Measurements from ENCODE around the gene BMP2K. TPM values are rescaled to one million over a fixed set of nuclear protein-coding genes. Genes with fewer than 3 reads are reported as not detected.
A peak's percentile ranks its signal among the peaks of the same experiment; 100 is the strongest.
"Not testable (repeated sequence)": the region's sequence is repeated elsewhere in the genome, so short reads cannot be mapped to it uniquely, and the experiment has no call there.

Gene BMP2K
- total and polyA plus RNA-seq, 5 experiments from 2014 or later, result 2.2 to 18.8 (median 4.1) TPM

DNA sequence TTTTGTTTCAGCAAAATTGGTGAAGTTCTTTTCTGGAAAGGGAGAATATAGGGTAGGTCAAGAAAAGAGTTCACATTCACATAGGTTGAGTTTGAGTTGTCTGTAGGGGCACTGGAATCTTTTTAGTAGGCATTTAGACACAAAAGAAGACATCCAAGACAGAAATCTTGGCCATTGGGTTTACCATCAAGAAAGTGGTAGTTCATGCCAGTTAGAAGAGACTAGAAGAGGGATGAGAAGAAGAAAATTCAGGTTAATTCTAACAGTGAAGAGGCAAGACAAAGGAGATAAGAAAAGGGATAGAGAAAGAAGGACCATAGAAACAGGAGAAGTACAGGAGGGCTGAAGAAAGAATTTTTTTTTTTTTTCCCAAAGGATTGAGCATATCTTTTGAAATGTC, 123.2 kb downstream of the BMP2K start:
- Mint-ChIP-seq H3K4me1 (no peaks in the 10 kb centered on the region), H3K27me3 (no peaks in the 10 kb centered on the region), H3K4me3 (no peak overlapping the region), H3K36me3 (peaks cover 4 to 16% (median 11%) of the 10 kb centered on the region in 3 donors), H3K27ac (no peak overlapping the region), H3K9me3 (peaks cover 0 to 2% (median 0%) of the 10 kb centered on the region in 9 donors)
- POLR2A ChIA-PET, result no interaction called here
- no peak for DNase-seq
- no peak for ATAC-seq

DNA sequence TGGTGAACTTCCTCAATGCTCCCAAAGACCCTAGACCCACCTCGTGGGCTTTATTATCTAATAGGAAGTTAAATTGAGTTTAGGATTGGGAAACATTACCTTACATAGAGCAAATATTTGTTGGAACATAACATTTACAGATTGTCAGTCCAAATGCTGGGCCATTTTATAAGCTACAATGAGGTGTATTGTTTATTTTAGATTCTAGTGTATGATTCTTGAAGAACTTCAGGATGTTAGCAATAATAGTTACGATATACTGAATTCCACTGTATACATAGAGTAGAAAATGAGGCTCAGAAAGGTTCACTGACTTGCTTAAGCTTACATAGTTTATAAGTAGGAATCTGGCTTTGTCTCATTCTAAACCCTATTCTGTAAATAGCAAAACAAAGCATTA, 125.7 kb downstream of the BMP2K start:
- no peak for ATAC-seq
- peaks cover 0 to 4% (median 3%) of the 10 kb centered on the region in 3 donors for H3K36me3 Mint-ChIP-seq
- POLR2A ChIA-PET, result no interaction called here
- H3K27ac Mint-ChIP-seq, result no peak overlapping the region
- no peaks in the 10 kb centered on the region for H3K27me3 Mint-ChIP-seq
- peaks cover 0 to 2% (median 0%) of the 10 kb centered on the region in 9 donors for H3K9me3 Mint-ChIP-seq
- no peaks in the 10 kb centered on the region for H3K4me1 Mint-ChIP-seq
- DNase-seq, result no peak
- no peak overlapping the region for H3K4me3 Mint-ChIP-seq

DNA sequence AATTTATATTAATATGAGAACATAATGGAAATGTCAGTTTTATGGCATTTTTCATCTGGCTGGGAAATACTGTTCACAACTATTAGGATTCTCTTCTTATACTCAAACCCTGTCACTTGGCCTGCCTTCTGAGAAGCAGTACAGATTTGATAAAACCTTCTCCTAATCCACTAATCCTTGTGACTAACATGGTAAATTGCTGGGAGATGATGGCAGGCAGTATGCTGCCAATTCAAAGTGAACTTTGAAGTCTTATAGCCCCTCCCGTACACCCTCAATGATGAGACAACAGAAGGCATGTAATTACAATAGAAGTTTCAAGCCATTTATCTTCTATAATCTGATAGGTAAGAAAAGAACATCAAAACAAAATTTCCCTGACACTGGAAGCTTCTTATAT, 126.1 kb downstream of the BMP2K start:
- peaks cover 0 to 2% (median 0%) of the 10 kb centered on the region in 9 donors for H3K9me3 Mint-ChIP-seq
- ATAC-seq (no peak), DNase-seq (no peak)
- POLR2A ChIA-PET, result no interaction called here
- no peaks in the 10 kb centered on the region for H3K27me3 Mint-ChIP-seq
- H3K4me3 Mint-ChIP-seq, result no peak overlapping the region
- no peak overlapping the region for H3K27ac Mint-ChIP-seq
- H3K4me1 Mint-ChIP-seq, result no peaks in the 10 kb centered on the region
- peaks cover 0 to 4% (median 3%) of the 10 kb centered on the region in 3 donors for H3K36me3 Mint-ChIP-seq

DNA sequence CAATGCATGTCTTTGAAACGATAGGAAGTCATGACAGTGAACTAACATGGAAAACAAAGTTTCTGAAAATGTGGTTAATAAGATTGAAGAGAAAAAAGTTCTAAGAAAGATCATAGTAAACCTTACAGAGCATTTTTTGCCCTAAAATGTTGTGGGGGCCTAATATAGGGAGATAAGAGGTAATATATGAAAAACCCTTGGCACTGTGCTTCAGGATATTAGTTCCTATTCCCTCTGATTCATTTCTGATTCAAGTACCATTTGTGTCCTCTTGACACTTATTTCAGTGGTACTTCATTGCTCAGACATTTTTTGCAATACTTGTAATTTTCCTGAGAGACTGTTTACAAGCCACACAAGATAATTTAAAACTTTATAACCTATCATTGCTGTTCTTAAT, 128.0 kb downstream of the BMP2K start:
- Mint-ChIP-seq H3K4me1 (no peaks in the 10 kb centered on the region), H3K4me3 (no peak overlapping the region), H3K36me3 (peaks cover 0 to 9% (median 3%) of the 10 kb centered on the region in 3 donors), H3K27me3 (no peaks in the 10 kb centered on the region), H3K27ac (peak overlapping the region in 2 of 10 donors; percentile 6 to 14), H3K9me3 (no peaks in the 10 kb centered on the region)
- POLR2A ChIA-PET, result no interaction called here
- DNase-seq, result no peak
- no peak for ATAC-seq

- DNase-seq (no peak), ATAC-seq (no peak)
- Mint-ChIP-seq H3K36me3 (peaks cover 8 to 22% (median 18%) of the 10 kb centered on the region in 3 donors), H3K27ac (no peak overlapping the region), H3K4me3 (no peak overlapping the region), H3K9me3 (no peaks in the 10 kb centered on the region), H3K4me1 (no peaks in the 10 kb centered on the region), H3K27me3 (no peaks in the 10 kb centered on the region)
- POLR2A ChIA-PET, result no interaction called here
Observed at GRCh38 chr4:78907638-78908037, 131.5 kb downstream of the BMP2K start.

DNA sequence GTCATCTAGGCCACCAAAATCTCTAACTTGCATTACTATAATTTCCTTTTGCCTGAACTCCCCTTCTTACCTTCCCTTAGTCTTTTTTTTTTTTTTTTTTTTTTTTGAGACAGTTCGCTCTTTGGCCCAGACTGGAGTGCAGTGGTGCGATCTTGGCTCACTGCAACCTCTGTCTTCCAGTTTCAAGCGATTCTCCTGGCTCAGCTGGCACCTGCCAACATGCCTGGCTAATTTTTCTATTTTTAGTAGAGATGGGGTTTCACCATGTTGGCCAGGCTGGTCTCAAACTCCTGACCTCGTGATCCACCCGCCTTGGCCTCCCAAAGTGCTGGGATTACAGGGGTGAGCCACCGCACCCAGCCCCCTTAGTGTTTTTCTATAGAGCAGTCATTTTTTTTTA, 132.8 kb downstream of the BMP2K start:
- H3K4me1 Mint-ChIP-seq, H3K27me3 Mint-ChIP-seq, POLR2A ChIA-PET, ATAC-seq, H3K9me3 Mint-ChIP-seq, H3K4me3 Mint-ChIP-seq, DNase-seq: not testable (repeated sequence)
- H3K36me3 Mint-ChIP-seq, result peaks cover 8 to 22% (median 18%) of the 10 kb centered on the region in 3 donors
- H3K27ac Mint-ChIP-seq, result peak overlapping the region in 1 of 10 donors; percentile 1

DNA sequence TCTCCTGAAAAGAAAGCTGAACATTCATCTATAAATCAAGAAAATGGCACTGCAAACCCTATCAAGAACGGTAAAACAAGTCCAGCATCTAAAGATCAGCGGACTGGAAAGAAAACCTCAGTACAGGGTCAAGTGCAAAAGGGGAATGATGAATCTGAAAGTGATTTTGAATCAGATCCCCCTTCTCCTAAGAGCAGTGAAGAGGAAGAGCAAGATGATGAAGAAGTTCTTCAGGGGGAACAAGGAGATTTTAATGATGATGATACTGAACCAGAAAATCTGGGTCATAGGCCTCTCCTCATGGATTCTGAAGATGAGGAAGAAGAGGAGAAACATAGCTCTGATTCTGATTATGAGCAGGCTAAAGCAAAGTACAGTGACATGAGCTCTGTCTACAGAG, 134.5 kb downstream of the BMP2K start:
- no peaks in the 10 kb centered on the region for H3K4me1 Mint-ChIP-seq
- ATAC-seq (no peak), DNase-seq (no peak)
- peak overlapping the region in 1 of 10 donors; percentile 11 for H3K27ac Mint-ChIP-seq
- no peaks in the 10 kb centered on the region for H3K9me3 Mint-ChIP-seq
- no peaks in the 10 kb centered on the region for H3K27me3 Mint-ChIP-seq
- H3K4me3 Mint-ChIP-seq, result no peak overlapping the region
- peaks cover 8 to 34% (median 18%) of the 10 kb centered on the region in 3 donors for H3K36me3 Mint-ChIP-seq
- POLR2A ChIA-PET, result no interaction called here

- POLR2A ChIA-PET, result no interaction called here
- Mint-ChIP-seq H3K36me3 (peaks cover 0 to 59% (median 30%) of the 10 kb centered on the region in 3 donors), H3K9me3 (no peaks in the 10 kb centered on the region), H3K4me3 (no peak overlapping the region), H3K27me3 (no peaks in the 10 kb centered on the region), H3K27ac (no peak overlapping the region), H3K4me1 (peaks cover 0 to 5% (median 2%) of the 10 kb centered on the region in 4 donors)
- DNase-seq, result no peak
- no peak for ATAC-seq
Observed at GRCh38 chr4:78922207-78922606, 146.1 kb downstream of the BMP2K start.

DNA sequence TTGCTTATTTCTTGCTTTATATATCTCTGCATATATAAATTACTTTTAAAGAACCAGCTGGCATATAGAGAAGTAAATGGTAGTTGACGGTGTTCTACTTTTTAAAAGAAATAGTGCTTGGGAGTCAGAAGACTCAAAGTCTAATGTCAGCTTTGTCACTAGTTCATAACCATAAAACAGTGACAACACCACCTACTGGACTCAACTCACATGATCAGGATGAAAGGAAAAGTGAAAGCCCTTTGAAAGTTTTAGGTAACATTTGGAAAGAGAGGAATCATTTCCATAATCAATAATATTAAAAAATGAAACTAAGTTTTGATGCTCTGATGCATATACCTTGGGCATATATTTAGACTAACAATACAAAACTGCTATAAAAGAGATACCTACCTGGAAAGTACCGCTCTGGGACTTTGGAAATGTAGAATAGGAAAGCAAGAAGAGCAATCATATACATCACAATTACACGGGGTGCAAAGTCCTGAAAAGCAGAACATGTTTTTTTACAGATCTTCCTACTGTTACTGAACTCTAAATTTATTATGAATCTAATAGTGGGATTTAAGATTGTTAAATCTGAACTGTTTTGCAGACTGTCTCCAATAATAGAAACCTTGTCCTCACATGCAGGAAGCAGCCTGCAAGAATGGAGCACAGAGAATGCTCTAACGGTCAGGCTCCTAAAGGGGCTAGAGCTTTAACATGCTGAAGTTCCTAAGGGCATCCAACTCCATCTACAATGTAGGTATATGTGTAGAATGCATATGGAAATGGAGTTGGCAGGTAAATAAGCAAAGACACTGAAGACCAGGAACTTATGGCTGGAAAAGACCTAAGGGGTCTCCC, 147.5 kb downstream of the BMP2K start:
- DNase-seq (no peak), ATAC-seq (no peak)
- H3K4me1 Mint-ChIP-seq, result peaks cover 0 to 8% (median 3%) of the 10 kb centered on the region in 4 donors
- peak overlapping the region in 1 of 10 donors; percentile 72 for H3K27ac Mint-ChIP-seq
- peaks cover 0 to 67% (median 33%) of the 10 kb centered on the region in 3 donors for H3K36me3 Mint-ChIP-seq
- POLR2A ChIA-PET, result no interaction called here
- H3K27me3 Mint-ChIP-seq, result no peaks in the 10 kb centered on the region
- H3K4me3 Mint-ChIP-seq, result no peak overlapping the region
- H3K9me3 Mint-ChIP-seq, result no peaks in the 10 kb centered on the region

GRCh38 chr4:78926826-78927225, 150.7 kb downstream of the BMP2K start:
- H3K27ac Mint-ChIP-seq, result no peak overlapping the region
- H3K9me3 Mint-ChIP-seq, result no peaks in the 10 kb centered on the region
- no peak for DNase-seq
- no peak overlapping the region for H3K4me3 Mint-ChIP-seq
- H3K36me3 Mint-ChIP-seq, result peaks cover 6 to 78% (median 36%) of the 10 kb centered on the region in 3 donors
- POLR2A ChIA-PET, result interaction anchor here (0.5 kb wide), 1 partner anchor 1160 kb away, joined by 3 read pairs; no protein-coding TSS in a partner anchor
- H3K27me3 Mint-ChIP-seq, result no peaks in the 10 kb centered on the region
- peaks cover 0 to 8% (median 4%) of the 10 kb centered on the region in 4 donors for H3K4me1 Mint-ChIP-seq
- ATAC-seq, result no peak

DNA sequence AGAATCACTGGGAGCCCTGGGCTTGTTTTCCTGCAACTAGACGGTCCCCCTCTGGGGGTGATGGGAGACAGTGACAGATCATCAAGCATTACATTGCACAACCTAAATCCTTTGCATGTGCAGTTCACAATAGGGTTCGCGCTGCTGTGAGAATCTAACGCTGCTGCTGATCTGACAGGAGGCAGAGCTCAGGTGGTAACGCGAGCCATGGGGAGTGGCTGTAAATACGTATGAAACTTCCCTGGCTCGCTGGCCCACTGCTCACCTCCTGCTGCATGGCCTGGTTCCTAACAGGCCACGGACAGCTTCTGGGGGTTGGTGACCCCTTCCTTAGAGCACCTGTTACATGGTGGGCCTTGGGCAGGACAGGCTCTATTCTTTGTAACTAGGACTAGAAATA, 152.7 kb downstream of the BMP2K start:
- H3K27me3 Mint-ChIP-seq, result no peaks in the 10 kb centered on the region
- H3K9me3 Mint-ChIP-seq, result no peaks in the 10 kb centered on the region
- ATAC-seq (no peak), DNase-seq (no peak)
- H3K36me3 Mint-ChIP-seq, result peaks cover 6 to 75% (median 27%) of the 10 kb centered on the region in 3 donors
- POLR2A ChIA-PET, result no interaction called here
- no peak overlapping the region for H3K4me3 Mint-ChIP-seq
- H3K4me1 Mint-ChIP-seq, result peaks cover 0 to 10% (median 8%) of the 10 kb centered on the region in 4 donors
- H3K27ac Mint-ChIP-seq, result no peak overlapping the region

GRCh38 chr4:78930016-78930629, 154.0 kb downstream of the BMP2K start:
- Mint-ChIP-seq H3K9me3 (no peaks in the 10 kb centered on the region), H3K4me3 (no peak overlapping the region), H3K27ac (no peak overlapping the region), H3K4me1 (peaks cover 0 to 21% (median 10%) of the 10 kb centered on the region in 4 donors), H3K27me3 (no peaks in the 10 kb centered on the region), H3K36me3 (peaks cover 6 to 74% (median 20%) of the 10 kb centered on the region in 3 donors)
- DNase-seq (no peak), ATAC-seq (no peak)
- POLR2A ChIA-PET, result no interaction called here

DNA sequence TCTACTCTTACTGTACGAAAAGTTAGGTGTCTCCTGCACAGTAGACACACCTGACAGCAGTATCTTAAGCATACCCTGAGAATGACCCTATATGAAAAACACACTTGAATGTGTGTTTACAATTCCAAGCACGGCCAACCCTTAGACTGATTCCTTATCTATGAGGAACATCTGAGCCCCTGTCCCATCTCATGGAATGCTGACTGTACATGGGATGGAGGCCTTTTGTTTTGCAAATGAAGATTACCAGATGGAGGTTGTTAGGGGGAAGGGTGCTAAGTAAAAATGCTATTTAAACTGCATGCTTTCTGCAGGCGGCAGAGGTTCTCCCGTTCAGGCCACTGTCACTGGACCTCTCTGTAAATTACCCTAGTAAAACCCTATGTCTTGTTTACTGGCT, 160.8 kb downstream of the BMP2K start:
- Mint-ChIP-seq H3K36me3 (peaks cover 0 to 22% (median 1%) of the 10 kb centered on the region in 3 donors), H3K4me3 (peak overlapping the region in 2 of 10 donors; percentile 16 to 55), H3K27me3 (peaks cover 0 to 3% (median 0%) of the 10 kb centered on the region in 5 donors), H3K27ac (peak overlapping the region in 3 of 10 donors; percentile 24 to 88 (median 57)), H3K4me1 (peaks cover 22 to 48% (median 38%) of the 10 kb centered on the region in 4 donors), H3K9me3 (no peaks in the 10 kb centered on the region)
- no peak for ATAC-seq
- DNase-seq, result no peak
- POLR2A ChIA-PET, result no interaction called here

Data from naive thymus-derived CD8-positive, alpha-beta T cell (primary cell).